Stimulated activated CD8-positive, alpha-beta memory T cell treated with anti-CD3 and anti-CD28 coated beads, Interleukin-7, amount 100 ng/mL, for 4 hours (primary cell): ENCODE data around the gene PBX1.

Experiments used
- DNase-seq, 2 donors: peaks; one replicate each; pipeline ENCODE4 v3.0.0-alpha.2; 2020; ENCODE audit warnings: low read depth in 2 of 2

PBX1 gene

GRCh38 chr1:164563721-164564360 lies 4.9 kb downstream of the PBX1 start:
- DNase-seq: no peak

GRCh38 chr1:164564378-164564777 lies 5.4 kb downstream of the PBX1 start:
- no peak for DNase-seq

- DNase-seq: no peak
Observed at GRCh38 chr1:164565357-164565756, 6.4 kb downstream of the PBX1 start.

- DNase-seq: no peak
Observed at GRCh38 chr1:164567774-164568173, 8.8 kb downstream of the PBX1 start.

GRCh38 chr1:164569241-164569640 lies 10.3 kb downstream of the PBX1 start:
- no peak for DNase-seq

- DNase-seq: no peak
Observed at GRCh38 chr1:164569866-164570265, 10.9 kb downstream of the PBX1 start.

- no peak for DNase-seq
Observed at GRCh38 chr1:164571333-164571732, 12.3 kb downstream of the PBX1 start.

- no peak for DNase-seq
Observed at GRCh38 chr1:164575356-164575886, 16.4 kb downstream of the PBX1 start.

- DNase-seq: no peak
Observed at GRCh38 chr1:164576291-164577271, 17.6 kb downstream of the PBX1 start.

GRCh38 chr1:164577291-164577690 lies 18.3 kb downstream of the PBX1 start:
- no peak for DNase-seq

GRCh38 chr1:164578479-164579200 lies 19.7 kb downstream of the PBX1 start:
- DNase-seq: no peak

- DNase-seq: no peak
Observed at GRCh38 chr1:164579381-164579780, 20.4 kb downstream of the PBX1 start.

- DNase-seq: no peak
Observed at GRCh38 chr1:164581762-164582161, 22.8 kb downstream of the PBX1 start.

- DNase-seq: no peak
Observed at GRCh38 chr1:164583196-164583595, 24.2 kb downstream of the PBX1 start.

GRCh38 chr1:164583835-164584539 lies 25.0 kb downstream of the PBX1 start:
- DNase-seq: no peak

GRCh38 chr1:164586591-164586990 lies 27.6 kb downstream of the PBX1 start:
- DNase-seq: no peak

GRCh38 chr1:164587617-164588501 lies 28.9 kb downstream of the PBX1 start:
- no peak for DNase-seq

GRCh38 chr1:164588516-164589341 lies 29.7 kb downstream of the PBX1 start:
- no peak for DNase-seq

- DNase-seq: no peak
Observed at GRCh38 chr1:164589408-164589807, 30.4 kb downstream of the PBX1 start.
